Kidney glomerular epithelial cell (primary cell): ENCODE results near the gene LRP1B.

ENCODE experiments used
- DNase-seq: peaks from one replicate; lab custom pipeline; 2025; lab: John Stamatoyannopoulos, UW

The LRP1B gene

GRCh38 chr2:142040556-142040955, 90.3 kb downstream of the LRP1B start:
- no peak for DNase-seq

GRCh38 chr2:142038826-142039225, 92.0 kb downstream of the LRP1B start:
- no peak for DNase-seq

- no peak for DNase-seq
Measured at GRCh38 chr2:142037744-142038143, 93.1 kb downstream of the LRP1B start.

- peak; percentile 6 for DNase-seq
Measured at GRCh38 chr2:142037066-142037465, 93.8 kb downstream of the LRP1B start.

- DNase-seq, result peak; percentile 7
Measured at GRCh38 chr2:142033393-142033792, 97.4 kb downstream of the LRP1B start.

- no peak for DNase-seq
Measured at GRCh38 chr2:142031656-142032055, 99.2 kb downstream of the LRP1B start.

- DNase-seq, result no peak
Measured at GRCh38 chr2:142030735-142031134, 100.1 kb downstream of the LRP1B start.

GRCh38 chr2:142029974-142030373, 100.8 kb downstream of the LRP1B start:
- no peak for DNase-seq

- DNase-seq, result no peak
Measured at GRCh38 chr2:142025394-142025793, 105.4 kb downstream of the LRP1B start.

GRCh38 chr2:142020368-142020767, 110.4 kb downstream of the LRP1B start:
- peak; percentile 77 for DNase-seq

GRCh38 chr2:142014536-142014935, 116.3 kb downstream of the LRP1B start:
- no peak for DNase-seq

GRCh38 chr2:142012797-142013196, 118.0 kb downstream of the LRP1B start:
- no peak for DNase-seq

- no peak for DNase-seq
Measured at GRCh38 chr2:142010477-142011270, 120.1 kb downstream of the LRP1B start.

- no peak for DNase-seq
Measured at GRCh38 chr2:142008135-142008744, 122.6 kb downstream of the LRP1B start.

- no peak for DNase-seq
Measured at GRCh38 chr2:141994066-141994465, 136.8 kb downstream of the LRP1B start.

- DNase-seq, result no peak
Measured at GRCh38 chr2:141992695-141993094, 138.1 kb downstream of the LRP1B start.

GRCh38 chr2:141968433-141968832, 162.4 kb downstream of the LRP1B start:
- DNase-seq, result no peak

GRCh38 chr2:141967980-141968379, 162.8 kb downstream of the LRP1B start:
- DNase-seq, result no peak

- no peak for DNase-seq
Measured at GRCh38 chr2:141967503-141967902, 163.3 kb downstream of the LRP1B start.

GRCh38 chr2:141959941-141960340, 170.9 kb downstream of the LRP1B start:
- no peak for DNase-seq

GRCh38 chr2:141959016-141959415, 171.8 kb downstream of the LRP1B start:
- DNase-seq, result no peak

GRCh38 chr2:141957827-141958450, 172.9 kb downstream of the LRP1B start:
- DNase-seq, result no peak

- no peak for DNase-seq
Measured at GRCh38 chr2:141957321-141957720, 173.5 kb downstream of the LRP1B start.
